VCaP (cell line): ENCODE results near the gene PLEKHH1.

Source experiments
- H3K27ac ChIP-seq: fragments of 450-650 bp; 2 replicates; pipeline ENCODE4 v1.5.1; 2017
- TF ChIP-seq, protein P1 (sequence below): fragments of 450-650 bp; conservative IDR thresholded peaks from 2 replicates; pipeline ENCODE4 v1.5.1; 2017; ENCODE audit warnings: mild to moderate bottlenecking, moderate library complexity

The PLEKHH1 gene

GRCh38 chr14:67510836-67511235, 22.3 kb upstream of the PLEKHH1 start:
- TF ChIP-seq, protein P1, sequence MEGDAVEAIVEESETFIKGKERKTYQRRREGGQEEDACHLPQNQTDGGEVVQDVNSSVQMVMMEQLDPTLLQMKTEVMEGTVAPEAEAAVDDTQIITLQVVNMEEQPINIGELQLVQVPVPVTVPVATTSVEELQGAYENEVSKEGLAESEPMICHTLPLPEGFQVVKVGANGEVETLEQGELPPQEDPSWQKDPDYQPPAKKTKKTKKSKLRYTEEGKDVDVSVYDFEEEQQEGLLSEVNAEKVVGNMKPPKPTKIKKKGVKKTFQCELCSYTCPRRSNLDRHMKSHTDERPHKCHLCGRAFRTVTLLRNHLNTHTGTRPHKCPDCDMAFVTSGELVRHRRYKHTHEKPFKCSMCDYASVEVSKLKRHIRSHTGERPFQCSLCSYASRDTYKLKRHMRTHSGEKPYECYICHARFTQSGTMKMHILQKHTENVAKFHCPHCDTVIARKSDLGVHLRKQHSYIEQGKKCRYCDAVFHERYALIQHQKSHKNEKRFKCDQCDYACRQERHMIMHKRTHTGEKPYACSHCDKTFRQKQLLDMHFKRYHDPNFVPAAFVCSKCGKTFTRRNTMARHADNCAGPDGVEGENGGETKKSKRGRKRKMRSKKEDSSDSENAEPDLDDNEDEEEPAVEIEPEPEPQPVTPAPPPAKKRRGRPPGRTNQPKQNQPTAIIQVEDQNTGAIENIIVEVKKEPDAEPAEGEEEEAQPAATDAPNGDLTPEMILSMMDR: no peak
- H3K27ac ChIP-seq: no peak overlapping the region

DNA sequence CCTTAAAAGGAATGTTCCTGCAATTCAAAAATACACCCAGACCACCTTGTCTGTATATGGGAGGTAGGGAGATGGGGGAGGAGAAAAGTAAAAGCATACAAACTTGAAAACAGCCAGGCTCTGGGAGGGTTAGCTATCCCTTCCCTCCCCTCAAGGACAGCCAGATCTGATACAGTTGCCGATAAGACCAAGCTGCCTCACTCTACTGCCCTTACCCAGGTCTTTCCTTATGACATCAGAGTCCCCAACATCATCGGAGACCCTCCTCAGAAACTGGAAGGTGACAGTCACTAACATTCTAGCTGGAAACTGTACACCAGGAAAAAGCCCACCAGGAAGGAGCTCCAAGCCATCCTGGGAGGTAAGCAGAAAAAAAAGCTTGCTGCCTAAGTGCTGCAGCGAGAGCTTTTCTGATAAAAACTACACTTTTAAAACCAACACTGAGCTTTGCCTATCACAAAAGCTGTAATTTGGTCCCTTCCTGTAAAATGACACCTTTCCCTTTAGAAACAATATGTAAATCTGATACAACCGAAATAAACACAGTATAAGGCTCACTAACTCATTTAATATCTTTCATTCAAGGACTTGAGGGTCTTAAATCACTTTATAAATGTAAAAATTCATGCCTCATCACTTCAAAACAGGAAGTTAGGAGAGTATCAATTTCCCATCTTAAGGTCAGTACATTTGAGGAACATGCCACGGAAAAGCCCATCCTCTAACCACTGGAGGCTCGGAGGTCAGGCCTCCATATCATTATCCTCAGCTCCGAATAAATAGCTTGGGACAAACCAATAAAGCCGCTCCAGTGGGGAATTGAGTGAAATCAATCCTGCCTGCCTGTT, 20.4 kb upstream of the PLEKHH1 start:
- H3K27ac ChIP-seq: peak overlapping the region; percentile 92
- TF ChIP-seq, protein P1: no peak

GRCh38 chr14:67513631-67514108, 19.4 kb upstream of the PLEKHH1 start:
- peak overlapping the region; percentile 92 for H3K27ac ChIP-seq
- TF ChIP-seq, protein P1: no peak

GRCh38 chr14:67514203-67514607, 18.9 kb upstream of the PLEKHH1 start:
- TF ChIP-seq, protein P1: no peak
- H3K27ac ChIP-seq: peak overlapping the region; percentile 92

GRCh38 chr14:67514650-67515385, 18.3 kb upstream of the PLEKHH1 start:
- TF ChIP-seq, protein P1: no peak
- H3K27ac ChIP-seq: peak overlapping the region; percentile 92

- peak overlapping the region; percentile 92 for H3K27ac ChIP-seq
- TF ChIP-seq, protein P1: peak; percentile 15; the same call in 1 of the 2 replicates
These were observed 17.6 kb upstream of the PLEKHH1 start for GRCh38 chr14:67515386-67516079.

DNA sequence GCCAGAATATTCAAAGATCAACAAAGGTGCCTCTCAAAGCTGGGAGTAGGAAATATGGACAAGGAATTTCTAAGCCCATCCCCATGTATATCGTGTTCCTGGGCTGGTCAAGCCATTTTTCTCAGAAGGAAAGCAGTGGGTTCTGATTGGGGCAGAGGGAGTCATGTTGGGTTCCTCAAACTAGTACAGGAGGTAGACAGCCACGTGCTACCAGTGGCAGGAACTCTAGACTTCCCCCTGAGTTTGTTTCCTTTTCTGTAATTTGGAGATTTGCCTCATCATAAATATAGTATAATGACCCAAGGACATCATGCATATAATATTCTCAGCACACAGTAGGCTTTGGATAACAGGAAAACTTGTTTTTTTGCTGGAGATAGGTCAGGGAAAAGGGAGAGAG, 16.4 kb upstream of the PLEKHH1 start:
- TF ChIP-seq, protein P1: no peak
- H3K27ac ChIP-seq: no peak overlapping the region
